ENCODE data around the gene LRP8. TPM values are rescaled to one million over a fixed set of nuclear protein-coding genes. Genes with fewer than 3 reads are reported as not detected.

The LRP8 gene
- total RNA-seq, 4 donors from 2014 or later = 0.36 to 4.2 (median 1.4) TPM

DNA sequence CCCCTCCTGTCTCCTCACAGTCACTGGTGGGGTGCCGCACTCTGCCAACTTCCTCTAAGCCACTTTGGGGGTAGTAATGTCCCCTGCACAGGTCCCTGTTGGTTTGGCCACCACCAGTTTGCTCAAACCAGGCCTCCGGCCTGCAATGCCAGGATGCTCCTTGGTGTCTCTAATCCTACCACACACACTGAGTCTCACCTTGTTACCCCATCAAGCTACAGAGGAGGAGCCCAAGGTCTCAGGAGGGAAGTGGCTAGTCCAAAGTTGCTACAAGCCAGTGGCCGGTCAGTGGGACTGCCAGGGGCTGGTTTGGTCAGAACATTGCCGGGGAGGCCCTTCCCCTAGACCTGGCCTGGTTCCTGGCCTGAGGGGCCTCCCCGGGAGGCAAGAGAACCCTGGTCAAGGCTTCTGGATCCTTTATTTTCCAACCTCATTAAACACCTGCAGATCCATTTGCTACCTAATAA, 21.5 kb upstream of the LRP8 start:
- no peaks in the 10 kb centered on the region for H3K4me1 ChIP-seq
- intact Hi-C loops (cut with DNase I; ENCODE audit: low total_unique reads) = no loop called here
- H3K27ac ChIP-seq = no peak overlapping the region
- H3K27me3 ChIP-seq = no peaks in the 10 kb centered on the region
- H3K36me3 ChIP-seq = no peaks in the 10 kb centered on the region
- H3K9me3 ChIP-seq = no peaks in the 10 kb centered on the region
- TF ChIP-seq CTCF (IDR thresholded peaks at IDR 0.05 in 4 of 5, conservative IDR thresholded peaks at IDR 0.05 in 1 of 5) (no peak), POLR2A (IDR thresholded peaks at IDR 0.05) (no peak)
- no peak for ATAC-seq
- in situ Hi-C loops (cut with MboI; ENCODE audit: low sequenced_read_pairs in 4 of 4) = no loop called here
- no peak overlapping the region for H3K4me3 ChIP-seq
- no peak for DNase-seq

GRCh38 chr1:53348486-53349368, 20.9 kb upstream of the LRP8 start:
- Histone ChIP-seq H3K9me3 (no peaks in the 10 kb centered on the region), H3K27ac (no peak overlapping the region), H3K27me3 (no peaks in the 10 kb centered on the region), H3K36me3 (no peaks in the 10 kb centered on the region), H3K4me3 (no peak overlapping the region), H3K4me1 (no peaks in the 10 kb centered on the region)
- no peak for DNase-seq
- intact Hi-C loops (cut with DNase I; ENCODE audit: low total_unique reads) = no loop called here
- TF ChIP-seq POLR2A (IDR thresholded peaks at IDR 0.05) (no peak), CTCF (IDR thresholded peaks at IDR 0.05 in 4 of 5, conservative IDR thresholded peaks at IDR 0.05 in 1 of 5) (no peak)
- no peak for ATAC-seq
- in situ Hi-C loops (cut with MboI; ENCODE audit: low sequenced_read_pairs in 4 of 4) = no loop called here

DNA sequence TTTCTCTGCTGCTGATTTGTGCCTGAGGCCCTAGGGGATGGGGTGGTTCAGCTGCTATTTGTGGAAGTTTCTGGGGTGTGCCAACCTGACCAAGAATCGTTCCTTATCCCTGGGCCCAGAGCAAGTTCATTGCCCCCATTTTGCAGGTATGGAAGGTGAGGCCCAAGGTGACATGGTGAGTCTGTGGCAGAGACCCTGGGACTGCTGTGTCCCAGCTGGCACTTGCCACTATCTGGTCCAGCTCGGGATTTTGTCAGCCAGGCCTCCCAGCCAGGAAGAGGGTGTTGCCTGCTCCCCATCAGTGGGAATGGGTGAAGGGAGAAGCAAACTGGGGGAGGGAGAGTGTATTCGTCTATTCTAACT, 18.9 kb upstream of the LRP8 start:
- Histone ChIP-seq H3K27me3 (no peaks in the 10 kb centered on the region), H3K9me3 (no peaks in the 10 kb centered on the region), H3K4me3 (no peak overlapping the region), H3K27ac (no peak overlapping the region), H3K36me3 (no peaks in the 10 kb centered on the region), H3K4me1 (no peaks in the 10 kb centered on the region)
- intact Hi-C loops (cut with DNase I; ENCODE audit: low total_unique reads) = no loop called here
- ATAC-seq (no peak), DNase-seq (no peak)
- TF ChIP-seq CTCF (IDR thresholded peaks at IDR 0.05 in 4 of 5, conservative IDR thresholded peaks at IDR 0.05 in 1 of 5) (no peak), POLR2A (IDR thresholded peaks at IDR 0.05) (no peak)
- in situ Hi-C loops (cut with MboI; ENCODE audit: low sequenced_read_pairs in 4 of 4) = no loop called here

- TF ChIP-seq CTCF (IDR thresholded peaks at IDR 0.05 in 4 of 5, conservative IDR thresholded peaks at IDR 0.05 in 1 of 5) = no peak
- TF ChIP-seq POLR2A (IDR thresholded peaks at IDR 0.05) = no peak
- H3K4me3 ChIP-seq = no peak overlapping the region
Measured at GRCh38 chr1:53345996-53346813, 18.3 kb upstream of the LRP8 start.

More at GRCh38 chr1:53345996-53346813, 18.3 kb upstream of the LRP8 start:
- intact Hi-C loops (cut with DNase I; ENCODE audit: low total_unique reads) = no loop called here
- Histone ChIP-seq H3K36me3 (no peaks in the 10 kb centered on the region), H3K27ac (no peak overlapping the region), H3K9me3 (no peaks in the 10 kb centered on the region), H3K27me3 (no peaks in the 10 kb centered on the region), H3K4me1 (no peaks in the 10 kb centered on the region)
- ATAC-seq (no peak), DNase-seq (no peak)
- in situ Hi-C loops (cut with MboI; ENCODE audit: low sequenced_read_pairs in 4 of 4) = no loop called here
